Measurements from ENCODE around the gene CER1. TPM values are rescaled to one million over a fixed set of nuclear protein-coding genes. Genes with fewer than 3 reads are reported as not detected.
A peak's percentile ranks its signal among the peaks of the same experiment; 100 is the strongest.
"Not testable (repeated sequence)": the region's sequence is repeated elsewhere in the genome, so short reads cannot be mapped to it uniquely, and the experiment has no call there.

The CER1 gene
- polyA plus RNA-seq, 6 donors from 2014 or later = not detected

DNA sequence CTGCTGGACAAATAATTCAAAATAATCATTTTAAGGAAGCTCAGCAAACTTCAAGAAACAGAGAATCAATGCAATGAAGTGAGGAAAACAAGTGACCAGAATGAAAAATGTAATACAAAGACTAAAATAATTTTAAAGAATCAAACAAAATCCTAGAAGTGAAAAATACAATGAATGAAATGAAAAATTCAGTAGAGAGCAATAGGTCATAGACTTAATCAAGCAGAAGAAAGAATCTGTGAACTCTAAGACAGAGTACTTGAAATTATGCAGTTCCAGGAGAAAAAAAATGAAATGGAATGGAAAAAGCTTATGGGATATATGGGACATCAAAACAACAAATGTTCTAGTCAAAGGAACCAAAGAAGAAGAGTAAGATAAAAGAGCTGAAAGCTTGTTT lies 17.5 kb downstream of the CER1 start:
- peaks cover 11 to 12% (median 12%) of the 10 kb centered on the region in 3 donors for H3K4me1 Mint-ChIP-seq
- H3K27me3 Mint-ChIP-seq = peaks cover 14 to 37% (median 21%) of the 10 kb centered on the region in 3 donors
- ATAC-seq (ENCODE audit: low read depth in 2 of 2) (no peak), DNase-seq (no peak)
- no peak overlapping the region for H3K4me3 Mint-ChIP-seq
- H3K27ac Mint-ChIP-seq = no peak overlapping the region
- H3K9me3 Mint-ChIP-seq = peaks cover 4 to 30% (median 24%) of the 10 kb centered on the region in 7 donors
- peaks cover 2 to 16% of the 10 kb centered on the region in 2 donors for H3K36me3 Mint-ChIP-seq

GRCh38 chr9:14704281-14704680 lies 18.3 kb downstream of the CER1 start:
- Mint-ChIP-seq H3K27ac (no peak overlapping the region), H3K9me3 (peaks cover 4 to 30% (median 24%) of the 10 kb centered on the region in 7 donors), H3K36me3 (peaks cover 0 to 8% of the 10 kb centered on the region in 2 donors), H3K4me3 (no peak overlapping the region), H3K4me1 (peaks cover 11 to 12% (median 12%) of the 10 kb centered on the region in 3 donors), H3K27me3 (peaks cover 10 to 31% (median 19%) of the 10 kb centered on the region in 3 donors)
- no peak for ATAC-seq (ENCODE audit: low read depth in 2 of 2)
- DNase-seq = no peak

DNA sequence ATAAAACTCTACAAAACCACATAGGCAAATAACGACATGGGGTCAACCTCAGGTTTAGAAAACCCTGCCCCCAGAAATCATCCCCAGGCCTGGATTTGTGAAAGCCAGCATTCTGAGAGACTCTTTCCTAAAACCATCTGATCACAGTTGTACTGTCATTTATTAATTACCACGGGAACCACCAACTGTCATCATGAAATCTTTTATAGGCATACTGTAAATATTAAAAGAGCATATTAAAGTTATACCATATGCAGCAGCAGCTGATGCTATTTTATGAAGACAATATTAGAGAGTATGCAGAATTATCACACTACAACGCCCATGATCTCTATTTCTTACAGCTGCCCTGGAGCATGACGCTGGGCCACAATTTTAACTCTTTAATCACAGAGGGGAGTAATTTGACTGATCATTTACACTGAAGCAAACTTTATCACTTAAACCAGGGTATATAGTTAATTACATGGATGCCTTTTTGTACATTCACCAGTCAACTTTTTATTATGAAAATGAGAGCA lies 20.3 kb downstream of the CER1 start:
- H3K4me1 Mint-ChIP-seq = peaks cover 11 to 12% (median 12%) of the 10 kb centered on the region in 3 donors
- no peak overlapping the region for H3K4me3 Mint-ChIP-seq
- ATAC-seq (ENCODE audit: low read depth in 2 of 2) = no peak
- H3K27ac Mint-ChIP-seq = no peak overlapping the region
- peaks cover 6 to 21% (median 8%) of the 10 kb centered on the region in 3 donors for H3K27me3 Mint-ChIP-seq
- H3K36me3 Mint-ChIP-seq = peaks cover 0 to 4% of the 10 kb centered on the region in 2 donors
- DNase-seq = no peak
- peaks cover 4 to 30% (median 17%) of the 10 kb centered on the region in 7 donors for H3K9me3 Mint-ChIP-seq

GRCh38 chr9:14693251-14693861 lies 29.2 kb downstream of the CER1 start, which contains the start of gene ZDHHC21:
Gene ZDHHC21 (minus strand): TSS chr9:14693432. CDS start chr9:14674340, 19,092 bp downstream.
- Mint-ChIP-seq H3K9me3 (no peaks in the 10 kb centered on the region), H3K27me3 (peaks cover 4 to 18% (median 16%) of the 10 kb centered on the region in 3 donors), H3K4me3 (peak within 1 kb of the TSS; percentile 89 to 99 (median 96)), H3K36me3 (peaks cover 0 to 4% of the 10 kb centered on the region in 2 donors), H3K27ac (peak within 1 kb of the TSS; percentile 70 to 96 (median 92)), H3K4me1 (peaks cover 39 to 48% (median 41%) of the 10 kb centered on the region in 3 donors)
- DNase-seq (peak; percentile 51), ATAC-seq (ENCODE audit: low read depth in 2 of 2) (peak; percentile 62 to 68)

DNA sequence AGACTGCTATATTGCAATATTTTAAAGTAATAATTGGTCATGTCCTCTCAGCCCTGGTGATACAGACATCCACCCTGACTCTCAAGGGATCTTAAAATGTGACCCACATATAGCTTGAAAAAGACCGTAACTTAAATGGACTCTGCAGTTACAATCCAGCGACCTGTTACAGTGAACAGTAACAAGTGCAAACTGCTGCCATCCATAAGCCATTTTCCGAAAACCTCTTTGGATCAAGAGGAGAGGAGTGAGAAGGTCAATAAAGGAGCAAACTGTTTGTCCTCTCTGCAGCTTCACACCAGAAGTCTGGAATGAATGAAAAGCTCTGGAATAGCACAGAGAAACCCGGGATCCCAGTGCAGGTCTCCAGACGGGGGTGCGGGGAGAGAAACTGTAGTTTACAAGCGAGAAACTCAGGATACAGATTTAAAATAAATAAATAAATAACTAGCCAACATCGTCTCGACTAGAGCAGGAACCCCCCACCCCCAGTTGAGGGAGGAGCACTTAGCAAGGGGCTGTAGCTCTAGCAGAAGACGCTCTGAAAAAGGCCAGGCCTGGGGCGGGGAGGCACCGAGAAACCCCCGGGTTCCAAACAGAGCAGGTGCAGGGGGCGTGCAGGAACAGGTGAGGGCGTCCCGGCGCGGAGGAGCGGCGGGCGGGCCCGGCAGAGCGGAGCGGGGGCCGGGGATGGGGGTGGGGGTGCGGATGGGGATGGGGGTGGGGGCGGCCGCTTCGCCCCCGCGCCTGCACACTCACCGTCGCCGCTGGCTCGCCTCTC lies 29.9 kb downstream of the CER1 start:
- Mint-ChIP-seq H3K4me1 (peaks cover 46 to 53% (median 46%) of the 10 kb centered on the region in 3 donors), H3K9me3 (no peaks in the 10 kb centered on the region), H3K4me3 (peak overlapping the region; percentile 89 to 99 (median 96)), H3K36me3 (peaks cover 0 to 4% of the 10 kb centered on the region in 2 donors), H3K27me3 (peaks cover 4 to 14% (median 12%) of the 10 kb centered on the region in 3 donors), H3K27ac (peak overlapping the region; percentile 63 to 96 (median 86))
- no peak for DNase-seq
- peak; percentile 55 to 58 for ATAC-seq (ENCODE audit: low read depth in 2 of 2)

GRCh38 chr9:14690948-14691730 lies 31.4 kb downstream of the CER1 start:
- Mint-ChIP-seq H3K27me3 (peaks cover 0 to under 1% (median 0%) of the 10 kb centered on the region in 3 donors), H3K4me1 (peaks cover 46 to 54% (median 53%) of the 10 kb centered on the region in 3 donors), H3K4me3 (peak overlapping the region; percentile 26 to 99 (median 66)), H3K36me3 (peaks cover 0 to 4% of the 10 kb centered on the region in 2 donors), H3K9me3 (no peaks in the 10 kb centered on the region), H3K27ac (peak overlapping the region in 3 of 6 donors; percentile 2 to 68 (median 16))
- ATAC-seq (ENCODE audit: low read depth in 2 of 2) (no peak), DNase-seq (no peak)

DNA sequence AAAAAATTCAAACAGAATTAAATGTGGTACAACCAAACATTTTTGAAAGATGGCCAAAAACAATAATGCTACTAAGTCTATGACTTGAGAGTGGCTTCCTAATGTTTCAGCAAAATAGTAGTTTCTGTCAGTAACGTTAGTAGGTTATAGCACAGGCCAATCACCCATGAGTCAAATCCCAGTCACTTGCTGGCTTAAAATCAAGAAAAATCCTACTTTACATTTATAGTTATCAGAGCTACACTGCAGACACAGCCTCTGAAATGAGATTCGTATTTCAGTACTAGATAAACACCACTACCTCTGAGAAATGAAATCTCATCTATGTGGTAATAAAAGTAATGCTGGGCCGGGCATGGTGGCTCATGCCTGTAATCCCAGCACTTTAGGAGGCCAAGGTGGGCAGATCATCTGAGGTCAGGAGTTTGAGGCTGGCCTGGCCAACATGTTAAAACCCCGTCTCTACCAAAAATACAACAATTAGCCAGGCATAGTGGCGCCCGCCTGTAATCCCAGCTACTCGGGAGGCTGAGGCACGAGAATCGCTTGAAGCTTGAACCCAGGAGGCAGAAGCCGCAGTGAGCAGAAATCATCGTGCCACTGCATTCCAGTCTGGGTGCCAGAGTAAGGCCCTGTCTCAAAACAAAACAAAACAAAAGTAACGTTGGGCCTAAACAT lies 35.4 kb downstream of the CER1 start:
- H3K27ac Mint-ChIP-seq = peak overlapping the region; percentile 30 to 97 (median 71)
- H3K4me3 Mint-ChIP-seq = peak overlapping the region in 2 of 8 donors; percentile 30 to 42
- H3K4me1 Mint-ChIP-seq = peaks cover 38 to 53% (median 46%) of the 10 kb centered on the region in 3 donors
- H3K36me3 Mint-ChIP-seq = peaks cover 10 to 11% of the 10 kb centered on the region in 2 donors
- H3K9me3 Mint-ChIP-seq = no peaks in the 10 kb centered on the region
- no peak for ATAC-seq (ENCODE audit: low read depth in 2 of 2)
- H3K27me3 Mint-ChIP-seq = no peaks in the 10 kb centered on the region
- no peak for DNase-seq

- H3K9me3 Mint-ChIP-seq = no peaks in the 10 kb centered on the region
- ATAC-seq (ENCODE audit: low read depth in 2 of 2) = no peak
- DNase-seq = no peak
- H3K27me3 Mint-ChIP-seq = no peaks in the 10 kb centered on the region
- no peak overlapping the region for H3K4me3 Mint-ChIP-seq
- H3K36me3 Mint-ChIP-seq = peaks cover 10 to 11% of the 10 kb centered on the region in 2 donors
- H3K4me1 Mint-ChIP-seq = peaks cover 31 to 50% (median 37%) of the 10 kb centered on the region in 3 donors
- H3K27ac Mint-ChIP-seq = peak overlapping the region in 2 of 6 donors; percentile 74 to 94
Measured at GRCh38 chr9:14686168-14686567, 36.4 kb downstream of the CER1 start.

- not testable (repeated sequence) for H3K9me3 Mint-ChIP-seq; ATAC-seq (ENCODE audit: low read depth in 2 of 2); DNase-seq; H3K36me3 Mint-ChIP-seq; H3K27me3 Mint-ChIP-seq
- H3K27ac Mint-ChIP-seq = peak overlapping the region in 2 of 6 donors; percentile 12 to 84
- peak overlapping the region in 1 of 8 donors; percentile 8 for H3K4me3 Mint-ChIP-seq
- peaks cover 16 to 31% (median 24%) of the 10 kb centered on the region in 3 donors for H3K4me1 Mint-ChIP-seq
Measured at GRCh38 chr9:14682616-14683015, 39.9 kb downstream of the CER1 start.

DNA sequence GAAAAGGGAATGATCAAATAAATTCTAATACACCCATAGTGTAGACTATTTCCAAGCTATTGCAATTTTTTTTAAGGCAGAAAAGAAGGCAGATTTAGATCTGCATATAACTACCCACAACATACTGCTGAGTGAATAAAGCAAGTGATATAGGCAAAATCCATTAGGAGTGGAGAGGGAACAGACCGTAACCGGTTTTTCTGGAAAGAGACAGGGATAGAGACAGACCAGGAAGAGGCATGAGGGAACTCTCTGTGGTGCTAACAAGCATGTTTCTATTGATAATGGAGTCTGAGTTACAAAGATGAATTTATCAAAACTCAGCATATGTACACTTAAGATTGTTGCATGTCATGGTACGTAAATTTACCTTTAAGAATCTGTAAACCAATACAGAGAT lies 43.8 kb downstream of the CER1 start:
- Mint-ChIP-seq H3K27me3 (no peaks in the 10 kb centered on the region), H3K4me3 (no peak overlapping the region), H3K27ac (peak overlapping the region in 2 of 6 donors; percentile 35 to 80), H3K9me3 (no peaks in the 10 kb centered on the region), H3K4me1 (peaks cover 16 to 31% (median 23%) of the 10 kb centered on the region in 3 donors), H3K36me3 (peaks cover 10 to 17% of the 10 kb centered on the region in 2 donors)
- DNase-seq (no peak), ATAC-seq (ENCODE audit: low read depth in 2 of 2) (no peak)

DNA sequence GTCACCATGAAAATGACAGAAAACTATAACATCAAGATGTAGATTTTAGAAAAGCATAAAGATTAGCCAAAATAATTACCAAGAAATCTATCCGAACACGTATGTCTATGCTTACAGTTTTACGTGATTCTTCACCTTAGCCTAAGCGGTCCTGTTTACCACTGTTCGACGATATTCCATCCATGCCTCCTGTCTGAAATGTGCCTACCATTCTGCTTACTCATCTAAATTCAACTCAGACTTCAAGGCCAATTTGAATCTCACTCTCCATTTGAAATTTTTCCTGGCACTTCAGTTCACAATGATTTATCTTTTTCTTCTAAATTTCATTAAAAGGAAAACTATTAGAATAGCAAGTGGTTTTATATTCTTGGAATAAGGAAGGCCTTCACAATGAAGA lies 44.7 kb downstream of the CER1 start:
- H3K4me1 Mint-ChIP-seq = peaks cover 14 to 29% (median 21%) of the 10 kb centered on the region in 3 donors
- no peaks in the 10 kb centered on the region for H3K9me3 Mint-ChIP-seq
- no peak overlapping the region for H3K27ac Mint-ChIP-seq
- ATAC-seq (ENCODE audit: low read depth in 2 of 2) (no peak), DNase-seq (no peak)
- H3K27me3 Mint-ChIP-seq = no peaks in the 10 kb centered on the region
- H3K36me3 Mint-ChIP-seq = peaks cover 10 to 15% of the 10 kb centered on the region in 2 donors
- no peak overlapping the region for H3K4me3 Mint-ChIP-seq

GRCh38 chr9:14677396-14677795 lies 45.1 kb downstream of the CER1 start:
- no peak for DNase-seq
- Mint-ChIP-seq H3K27ac (peak overlapping the region in 2 of 6 donors; percentile 4 to 5), H3K36me3 (peaks cover 8 to 14% of the 10 kb centered on the region in 2 donors), H3K9me3 (no peaks in the 10 kb centered on the region), H3K4me1 (peaks cover 9 to 24% (median 16%) of the 10 kb centered on the region in 3 donors), H3K27me3 (no peaks in the 10 kb centered on the region), H3K4me3 (no peak overlapping the region)
- no peak for ATAC-seq (ENCODE audit: low read depth in 2 of 2)

All from naive B cell (primary cell).